ENCODE measurements around the gene ATP6V1D.

ATP6V1D gene

GRCh38 chr14:67371247-67372148 lies 11.9 kb upstream of the ATP6V1D start:
- no peak for TF ChIP-seq CTCF (IDR thresholded peaks at IDR 0.05; ENCODE audit: control insufficient read depth, extremely low read depth, insufficient read depth)
- H3K4me3 ChIP-seq (ENCODE audit: low read depth, low read length), result no peak overlapping the region
- DNase-seq (ENCODE audit: low read depth), result peak; percentile 75

GRCh38 chr14:67370830-67371229 lies 11.2 kb upstream of the ATP6V1D start:
- no peak for DNase-seq (ENCODE audit: low read depth)
- H3K4me3 ChIP-seq (ENCODE audit: low read depth, low read length), result no peak overlapping the region
- no peak for TF ChIP-seq CTCF (IDR thresholded peaks at IDR 0.05; ENCODE audit: control insufficient read depth, extremely low read depth, insufficient read depth)

GRCh38 chr14:67365476-67365875 lies 5.9 kb upstream of the ATP6V1D start:
- no peak for TF ChIP-seq CTCF (IDR thresholded peaks at IDR 0.05; ENCODE audit: control insufficient read depth, extremely low read depth, insufficient read depth)
- no peak overlapping the region for H3K4me3 ChIP-seq (ENCODE audit: low read depth, low read length)
- no peak for DNase-seq (ENCODE audit: low read depth)

- no peak for DNase-seq (ENCODE audit: low read depth)
- TF ChIP-seq CTCF (IDR thresholded peaks at IDR 0.05; ENCODE audit: control insufficient read depth, extremely low read depth, insufficient read depth), result no peak
- peak overlapping the region; percentile 92 for H3K4me3 ChIP-seq (ENCODE audit: low read depth, low read length)
Measured at GRCh38 chr14:67360470-67361206, 1.0 kb upstream of the ATP6V1D start.

GRCh38 chr14:67358924-67359774 lies 455 bp downstream of the ATP6V1D start:
- no peak for DNase-seq (ENCODE audit: low read depth)
- TF ChIP-seq CTCF (IDR thresholded peaks at IDR 0.05; ENCODE audit: control insufficient read depth, extremely low read depth, insufficient read depth), result no peak
- H3K4me3 ChIP-seq (ENCODE audit: low read depth, low read length), result peak overlapping the region; percentile 92

GRCh38 chr14:67357969-67358354 lies 1.6 kb downstream of the ATP6V1D start:
- no peak for TF ChIP-seq CTCF (IDR thresholded peaks at IDR 0.05; ENCODE audit: control insufficient read depth, extremely low read depth, insufficient read depth)
- no peak overlapping the region; the same call in 1 of the 2 replicates for H3K4me3 ChIP-seq (ENCODE audit: low read depth, low read length)
- no peak for DNase-seq (ENCODE audit: low read depth)

Measured in LNCaP clone FGC (cell line).